Ovary (tissue), 3 donors: Measurements from ENCODE around the gene RGN.

Experiments
- EP300 ChIP-seq: sonication (generic); formaldehyde crosslinking; IDR thresholded peaks from one replicate; pipeline ENCODE4 v1.6.1; 2017; ENCODE audit warnings: antibody characterized with exemption
- POLR2A ChIP-seq: fragments of 450-650 bp; IDR thresholded peaks from one replicate; pipeline ENCODE4 v1.6.1; 2017; ENCODE audit warnings: antibody characterized with exemption, mild to moderate bottlenecking, moderate library complexity
- TF ChIP-seq, protein P1 (sequence below), 3 donors: fragments of 450-650 bp in 2 of 3; fragments of 200-600 bp in 1 of 3; IDR thresholded peaks; one replicate each; pipeline versions ENCODE4 v1.5.1 to v1.8.0; 2016 to 2022; ENCODE audit warnings: antibody characterized with exemption in 3 of 3, mild to moderate bottlenecking in 1 of 3
- donor health status: DM: no; HTN: no; CAD: no.

- TF ChIP-seq, protein P1, sequence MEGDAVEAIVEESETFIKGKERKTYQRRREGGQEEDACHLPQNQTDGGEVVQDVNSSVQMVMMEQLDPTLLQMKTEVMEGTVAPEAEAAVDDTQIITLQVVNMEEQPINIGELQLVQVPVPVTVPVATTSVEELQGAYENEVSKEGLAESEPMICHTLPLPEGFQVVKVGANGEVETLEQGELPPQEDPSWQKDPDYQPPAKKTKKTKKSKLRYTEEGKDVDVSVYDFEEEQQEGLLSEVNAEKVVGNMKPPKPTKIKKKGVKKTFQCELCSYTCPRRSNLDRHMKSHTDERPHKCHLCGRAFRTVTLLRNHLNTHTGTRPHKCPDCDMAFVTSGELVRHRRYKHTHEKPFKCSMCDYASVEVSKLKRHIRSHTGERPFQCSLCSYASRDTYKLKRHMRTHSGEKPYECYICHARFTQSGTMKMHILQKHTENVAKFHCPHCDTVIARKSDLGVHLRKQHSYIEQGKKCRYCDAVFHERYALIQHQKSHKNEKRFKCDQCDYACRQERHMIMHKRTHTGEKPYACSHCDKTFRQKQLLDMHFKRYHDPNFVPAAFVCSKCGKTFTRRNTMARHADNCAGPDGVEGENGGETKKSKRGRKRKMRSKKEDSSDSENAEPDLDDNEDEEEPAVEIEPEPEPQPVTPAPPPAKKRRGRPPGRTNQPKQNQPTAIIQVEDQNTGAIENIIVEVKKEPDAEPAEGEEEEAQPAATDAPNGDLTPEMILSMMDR (IDR thresholded peaks at IDR 0.05): no peak
- TF ChIP-seq POLR2A (no peak), EP300 (no peak)
Observed at GRCh38 chrX:47047989-47048388, 30.3 kb upstream of the RGN start.
